Dermis blood vessel endothelial cell (primary cell): Measurements from ENCODE around the gene SPAG9. TPM values are rescaled to one million over a fixed set of nuclear protein-coding genes. Genes with fewer than 3 reads are reported as not detected.

Experiments
- DNase-seq: peaks from one replicate; pipeline ENCODE4 v3.0.0; 2010
- total RNA-seq: library from RNA; depleted of rRNA; stranded (reverse); fragments of >200 nt; gene quantifications from 2 replicates; pipeline ENCODE4 v1.2.3, GENCODE V29; 2014

SPAG9 gene
- total RNA-seq, 1 donor from 2014 or later = 122 TPM

GRCh38 chr17:50916026-50916707 lies 204.5 kb downstream of the SPAG9 start:
- DNase-seq = no peak

GRCh38 chr17:50914505-50915063 lies 206.1 kb downstream of the SPAG9 start:
- DNase-seq = no peak

- no peak for DNase-seq
Measured at GRCh38 chr17:50913120-50913519, 207.5 kb downstream of the SPAG9 start.

Other genes starting within 250 kb of the SPAG9 start
- gene NME1, start 32.7 kb upstream of the SPAG9 start, total RNA-seq = 100 and 135 TPM in 2 replicates
- gene NME2, start 45.5 kb upstream of the SPAG9 start, total RNA-seq = 537 and 883 TPM in 2 replicates
- 15.8 and 18.9 TPM in 2 replicates for gene MBTD1, start 139.2 kb upstream of the SPAG9 start, total RNA-seq
- 35.3 and 41.7 TPM in 2 replicates for gene UTP18, start 139.7 kb upstream of the SPAG9 start, total RNA-seq